CD14-positive monocyte (primary cell): Measurements from ENCODE around the gene PNO1. TPM values are rescaled to one million over a fixed set of nuclear protein-coding genes. Genes with fewer than 3 reads are reported as not detected.

Experiments
- DNase-seq, 3 donors: peaks; one replicate each; pipeline ENCODE4 v3.0.0-alpha.2; 2011 to 2022
- H2AFZ ChIP-seq: 2 replicates; pipeline ENCODE4 v1.6.0; 2012; ENCODE audit warnings: mild to moderate bottlenecking, low read depth, low read length, inconsistent platforms; ENCODE audit not compliant: insufficient read depth, poor library complexity, severe bottlenecking
- H3K27ac ChIP-seq, 2 donors: 1 replicate in 1 of 2; 2 replicates in 1 of 2; pipeline ENCODE4 v1.5.1; 2012 to 2013; ENCODE audit warnings: low read length in 2 of 2, control low read depth in 1 of 2, inconsistent platforms in 1 of 2, low read depth in 1 of 2, mild to moderate bottlenecking in 1 of 2
- H3K27me3 ChIP-seq, 2 donors: one replicate each; pipeline versions ENCODE4 v1.6.0 to v1.6.1; 2011 to 2013; ENCODE audit warnings: low read length in 2 of 2; ENCODE audit not compliant: control insufficient read depth in 2 of 2, insufficient read depth in 2 of 2
- H3K36me3 ChIP-seq, 2 donors: replicated peaks in 1 of 2; 1 replicate in 1 of 2; 2 replicates in 1 of 2; pipeline versions ENCODE4 v1.5.1 to v1.6.1; 2012 to 2013; ENCODE audit warnings: low read length in 2 of 2, control low read depth in 1 of 2, inconsistent platforms in 1 of 2, mild to moderate bottlenecking in 1 of 2; ENCODE audit not compliant: insufficient read depth in 2 of 2, control insufficient read depth in 1 of 2
- H3K4me1 ChIP-seq, 2 donors: 1 replicate in 1 of 2; 2 replicates in 1 of 2; pipeline versions ENCODE4 v1.5.1 to v1.6.1; 2012 to 2013; ENCODE audit warnings: low read length in 2 of 2, control low read depth in 1 of 2, inconsistent platforms in 1 of 2, mild to moderate bottlenecking in 1 of 2, moderate library complexity in 1 of 2; ENCODE audit not compliant: insufficient read depth in 2 of 2, control insufficient read depth in 1 of 2
- H3K4me2 ChIP-seq: replicated peaks from 2 replicates; pipeline ENCODE3; 2012; ENCODE audit warnings: low read length, moderate library complexity, mild to moderate bottlenecking; ENCODE audit not compliant: poor library complexity, severe bottlenecking; ENCODE audit errors: extremely low read depth
- H3K4me3 ChIP-seq, 3 experiments: fragments of 200-600 bp in 1 of 3; sonication (generic) in 1 of 3; replicated peaks in 1 of 3; 1 replicate in 2 of 3; 2 replicates in 1 of 3; pipeline ENCODE4 v1.5.1; 2011 to 2013; ENCODE audit warnings: low read length in 3 of 3, mild to moderate bottlenecking in 3 of 3, control low read depth in 2 of 3, low read depth in 2 of 3, inconsistent platforms in 1 of 3, moderate library complexity in 1 of 3
- H3K79me2 ChIP-seq: 2 replicates; pipeline ENCODE4 v1.6.0; 2012; ENCODE audit warnings: mild to moderate bottlenecking, control low read depth, inconsistent platforms, low read length, moderate library complexity; ENCODE audit not compliant: insufficient read depth
- H3K9ac ChIP-seq: 2 replicates; pipeline ENCODE4 v1.6.0; 2017; ENCODE audit warnings: low read length, mild to moderate bottlenecking; ENCODE audit not compliant: insufficient read depth, poor library complexity, severe bottlenecking
- H3K9me3 ChIP-seq, 2 donors: replicated peaks in 1 of 2; 1 replicate in 1 of 2; 2 replicates in 1 of 2; pipeline versions ENCODE4 v1.5.1 to v1.6.1; 2012 to 2013; ENCODE audit warnings: low read length in 2 of 2, control low read depth in 1 of 2; ENCODE audit not compliant: control insufficient read depth in 1 of 2, insufficient read depth in 1 of 2
- H4K20me1 ChIP-seq: 2 replicates; pipeline ENCODE4 v1.6.0; 2012; ENCODE audit warnings: mild to moderate bottlenecking, low read length, control low read depth, moderate library complexity; ENCODE audit not compliant: insufficient read depth
- H3K27ac Mint-ChIP-seq, 7 donors: one replicate each; pipeline ENCODE4 v1.8.0; 2020; ENCODE audit warnings: mild to moderate bottlenecking in 7 of 7, mixed read lengths in 7 of 7, moderate library complexity in 6 of 7, inconsistent platforms in 2 of 7
- H3K27me3 Mint-ChIP-seq, 3 donors: one replicate each; pipeline ENCODE4 v1.8.0; 2021 to 2022; ENCODE audit warnings: low read depth in 3 of 3, mild to moderate bottlenecking in 3 of 3, mixed read lengths in 3 of 3, moderate library complexity in 3 of 3, inconsistent platforms in 1 of 3
- H3K36me3 Mint-ChIP-seq, 2 donors: one replicate each; pipeline ENCODE4 v1.8.0; 2020; ENCODE audit warnings: mixed read lengths in 2 of 2, inconsistent platforms in 1 of 2, mild to moderate bottlenecking in 1 of 2
- H3K4me1 Mint-ChIP-seq: one replicate; pipeline ENCODE4 v1.8.0; 2020; ENCODE audit warnings: mild to moderate bottlenecking, mixed read lengths
- H3K4me3 Mint-ChIP-seq, 2 donors: one replicate each; pipeline ENCODE4 v1.8.0; 2020; ENCODE audit warnings: mild to moderate bottlenecking in 2 of 2, mixed read lengths in 2 of 2, moderate library complexity in 1 of 2
- H3K9me3 Mint-ChIP-seq, 7 donors: one replicate each; pipeline ENCODE4 v1.8.0; 2020 to 2022; ENCODE audit warnings: mixed read lengths in 7 of 7, mild to moderate bottlenecking in 6 of 7, moderate library complexity in 6 of 7, inconsistent platforms in 2 of 7
- CTCF ChIP-seq: fragments of 200-600 bp; IDR thresholded peaks from one replicate; pipeline ENCODE4 v1.8.0; 2022; ENCODE audit warnings: antibody characterized with exemption, mild to moderate bottlenecking
- WGBS: methylation state at CpG from one replicate; pipeline ENCODE4 v1.1.5; 2013; ENCODE audit warnings: missing lambda C conversion rate; ENCODE audit not compliant: insufficient coverage; 5-methylcytosine and 5-hydroxymethylcytosine counted together
- intact Hi-C, 2 donors: fragments of 100-400 bp; cut with micrococcal nuclease; formaldehyde crosslinking; loops; one replicate each; pipeline versions ENCODE4 v1.15.0 to v1.15.1; 2023
- polyA plus RNA-seq, 3 donors: library from polyadenylated mRNA; depleted of rRNA in 1 of 3; unstranded in 2 of 3; stranded (reverse) in 1 of 3; fragments of 300-500 nt in 2 of 3; fragments of >200 nt in 1 of 3; fragmentation: Illumina TruSeq in 2 of 3; gene quantifications; 1 replicate in 2 of 3; 2 replicates in 1 of 3; pipeline ENCODE4 v1.2.3, GENCODE V29; 2012 to 2021

The PNO1 gene
- polyA plus RNA-seq, 3 donors, result 4.7 to 14.0 (median 10.8) TPM

GRCh38 chr2:68218343-68218901 lies 60.7 kb downstream of the PNO1 start:
- no peak overlapping the region for H3K4me3 Mint-ChIP-seq
- H2AFZ ChIP-seq, result no peak overlapping the region
- intact Hi-C loops, result no loop called here
- peaks cover 100% of the 10 kb centered on the region for H3K79me2 ChIP-seq
- no peak overlapping the region for H3K4me2 ChIP-seq
- peaks cover 100% of the 10 kb centered on the region for H4K20me1 ChIP-seq
- no peaks in the 10 kb centered on the region for H3K27me3 Mint-ChIP-seq
- peaks cover 20 to 33% of the 10 kb centered on the region in 2 donors for H3K36me3 Mint-ChIP-seq
- H3K27ac ChIP-seq, result no peak overlapping the region
- H3K27ac Mint-ChIP-seq, result peak overlapping the region in 2 of 7 donors; percentile 23 to 57
- peaks cover 0 to 4% of the 10 kb centered on the region in 2 donors for H3K4me1 ChIP-seq
- DNase-seq, result no peak
- H3K9ac ChIP-seq, result no peak overlapping the region
- peaks cover 0 to 1% (median 0%) of the 10 kb centered on the region in 7 donors for H3K9me3 Mint-ChIP-seq
- H3K36me3 ChIP-seq, result peaks cover 14 to 23% of the 10 kb centered on the region in 2 donors
- H3K4me1 Mint-ChIP-seq, result peaks cover 36% of the 10 kb centered on the region
- no peaks in the 10 kb centered on the region for H3K9me3 ChIP-seq
- WGBS, result no CpG with 5 or more reads among the region's 1 CpG
- TF ChIP-seq CTCF, result no peak
- no peak overlapping the region for H3K4me3 ChIP-seq
- H3K27me3 ChIP-seq, result no peaks in the 10 kb centered on the region

DNA sequence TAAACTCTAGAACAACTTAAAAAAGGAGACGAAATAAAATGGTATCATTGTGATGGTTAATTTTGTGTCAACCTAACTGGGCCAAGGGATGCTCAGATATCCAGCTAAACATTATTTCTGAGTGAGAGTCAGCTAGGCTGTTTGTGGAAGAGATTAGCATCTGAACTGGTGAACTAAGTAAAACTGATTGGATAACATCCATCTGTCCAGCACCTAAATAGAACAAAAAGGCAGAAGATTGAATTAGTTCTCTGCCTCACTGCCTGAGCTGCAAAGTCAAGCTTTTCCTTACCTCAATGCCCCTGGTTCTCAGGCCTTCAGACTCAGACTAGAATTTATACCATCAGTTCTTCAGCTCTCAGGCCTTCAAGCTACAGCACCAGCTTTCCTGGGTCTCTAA lies 64.6 kb downstream of the PNO1 start:
- H3K4me1 Mint-ChIP-seq, result peaks cover 56% of the 10 kb centered on the region
- no peaks in the 10 kb centered on the region for H3K27me3 Mint-ChIP-seq
- no peak for TF ChIP-seq CTCF
- peaks cover 4 to 15% of the 10 kb centered on the region in 2 donors for H3K36me3 Mint-ChIP-seq
- WGBS, result no CpG with 5 or more reads among the region's 1 CpG
- Histone ChIP-seq H3K4me1 (peaks cover 6 to 18% of the 10 kb centered on the region in 2 donors), H3K36me3 (no peaks in the 10 kb centered on the region), H3K9me3 (no peaks in the 10 kb centered on the region), H3K79me2 (peaks cover 100% of the 10 kb centered on the region), H3K27me3 (no peaks in the 10 kb centered on the region), H3K4me3 (no peak overlapping the region), H3K27ac (peak overlapping the region in 1 of 2 donors; percentile 63), H3K9ac (no peak overlapping the region), H2AFZ (no peak overlapping the region), H3K4me2 (no peak overlapping the region), H4K20me1 (peaks cover 100% of the 10 kb centered on the region)
- H3K27ac Mint-ChIP-seq, result peak overlapping the region in 5 of 7 donors; percentile 38 to 65 (median 64)
- peaks cover 0 to 1% (median 0%) of the 10 kb centered on the region in 7 donors for H3K9me3 Mint-ChIP-seq
- intact Hi-C loops, result no loop called here
- DNase-seq, result no peak
- no peak overlapping the region for H3K4me3 Mint-ChIP-seq
